ENCODE measurements around the gene CPA1.

- TF ChIP-seq, protein P1, sequence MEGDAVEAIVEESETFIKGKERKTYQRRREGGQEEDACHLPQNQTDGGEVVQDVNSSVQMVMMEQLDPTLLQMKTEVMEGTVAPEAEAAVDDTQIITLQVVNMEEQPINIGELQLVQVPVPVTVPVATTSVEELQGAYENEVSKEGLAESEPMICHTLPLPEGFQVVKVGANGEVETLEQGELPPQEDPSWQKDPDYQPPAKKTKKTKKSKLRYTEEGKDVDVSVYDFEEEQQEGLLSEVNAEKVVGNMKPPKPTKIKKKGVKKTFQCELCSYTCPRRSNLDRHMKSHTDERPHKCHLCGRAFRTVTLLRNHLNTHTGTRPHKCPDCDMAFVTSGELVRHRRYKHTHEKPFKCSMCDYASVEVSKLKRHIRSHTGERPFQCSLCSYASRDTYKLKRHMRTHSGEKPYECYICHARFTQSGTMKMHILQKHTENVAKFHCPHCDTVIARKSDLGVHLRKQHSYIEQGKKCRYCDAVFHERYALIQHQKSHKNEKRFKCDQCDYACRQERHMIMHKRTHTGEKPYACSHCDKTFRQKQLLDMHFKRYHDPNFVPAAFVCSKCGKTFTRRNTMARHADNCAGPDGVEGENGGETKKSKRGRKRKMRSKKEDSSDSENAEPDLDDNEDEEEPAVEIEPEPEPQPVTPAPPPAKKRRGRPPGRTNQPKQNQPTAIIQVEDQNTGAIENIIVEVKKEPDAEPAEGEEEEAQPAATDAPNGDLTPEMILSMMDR (conservative IDR thresholded peaks at IDR 0.05; ENCODE audit: low read depth, low read length), result no peak
- TF ChIP-seq POLR2A (IDR thresholded peaks at IDR 0.05; ENCODE audit: low read depth, low read length) (no peak), MXI1 (IDR thresholded peaks at IDR 0.05; ENCODE audit: borderline replicate concordance, low read depth, low read length) (no peak), CHD1 (IDR thresholded peaks at IDR 0.05; ENCODE audit: low read depth, low read length) (no peak), USF2 (IDR thresholded peaks at IDR 0.05; ENCODE audit: low read depth, low read length) (no peak), RFX5 (IDR thresholded peaks at IDR 0.05; ENCODE audit: low read depth, low read length) (no peak), MAFK (IDR thresholded peaks at IDR 0.05; ENCODE audit: low read depth, low read length) (no peak), SMC3 (IDR thresholded peaks at IDR 0.05; ENCODE audit: low read depth, low read length) (no peak), FOS (IDR thresholded peaks at IDR 0.05; ENCODE audit: low read depth, low read length) (no peak), CEBPB (IDR thresholded peaks at IDR 0.05; ENCODE audit: low read depth, low read length) (no peak), RCOR1 (IDR thresholded peaks at IDR 0.05; ENCODE audit: insufficient replicate concordance, low read length) (no peak)
Observed at GRCh38 chr7:130384371-130384801, 4.1 kb downstream of the CPA1 start.

Measured in IMR-90 (cell line).